Transverse colon (tissue), 4 donors: ENCODE results near the gene CNDP2.

Source experiments
- CTCF ChIP-seq, 5 experiments: fragments of 200-600 bp in 3 of 5; fragments of 450-650 bp in 2 of 5; sonication (generic) in 3 of 5; IDR thresholded peaks; 1 replicate in 2 of 5; 2 replicates in 3 of 5; pipeline ENCODE4 v1.5.1; 2016 to 2017; ENCODE audit warnings: antibody characterized with exemption in 5 of 5, inconsistent platforms in 3 of 5, mild to moderate bottlenecking in 2 of 5, moderate library complexity in 1 of 5
- EP300 ChIP-seq: sonication (generic); formaldehyde crosslinking; IDR thresholded peaks from one replicate; pipeline ENCODE4 v1.6.1; 2017; ENCODE audit warnings: antibody characterized with exemption, low read depth
- POLR2A ChIP-seq: fragments of 450-650 bp; IDR thresholded peaks from one replicate; pipeline ENCODE4 v1.6.1; 2016; ENCODE audit warnings: antibody characterized with exemption, mild to moderate bottlenecking, moderate library complexity
- POLR2AphosphoS5 ChIP-seq, 3 donors: sonication (generic); formaldehyde crosslinking; IDR thresholded peaks; one replicate each; pipeline ENCODE4 v1.6.1; 2016; ENCODE audit warnings: antibody characterized with exemption in 3 of 3

- no peak for TF ChIP-seq POLR2AphosphoS5 (IDR thresholded peaks at IDR 0.05)
- no peak for TF ChIP-seq POLR2A
- TF ChIP-seq CTCF (IDR thresholded peaks at IDR 0.05) = no peak
- no peak for TF ChIP-seq EP300
These were observed 15.7 kb downstream of the CNDP2 start for GRCh38 chr18:74511823-74512222.
